ENCODE data around the gene ZNF366.

DNA sequence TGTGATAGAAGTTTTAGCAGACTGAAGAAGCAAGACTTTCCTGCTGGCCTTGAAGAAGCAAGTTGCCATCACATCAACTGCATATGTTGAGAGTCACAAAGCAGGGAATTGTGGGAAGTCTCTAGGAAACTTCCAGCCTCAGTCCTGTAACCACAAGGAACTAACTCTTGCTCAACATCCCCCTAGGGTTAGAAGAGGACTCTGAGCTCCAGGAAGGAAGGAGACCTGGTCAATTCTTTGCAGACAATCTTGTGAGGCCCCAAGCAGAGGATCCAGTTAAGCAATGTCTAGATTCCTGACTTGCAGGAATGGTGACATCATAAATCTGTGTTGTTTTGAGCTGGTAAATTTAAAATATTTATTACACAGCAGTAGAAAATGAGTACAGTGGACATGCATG is 18.6 kb upstream of the ZNF366 start:
- TF ChIP-seq, protein P1, sequence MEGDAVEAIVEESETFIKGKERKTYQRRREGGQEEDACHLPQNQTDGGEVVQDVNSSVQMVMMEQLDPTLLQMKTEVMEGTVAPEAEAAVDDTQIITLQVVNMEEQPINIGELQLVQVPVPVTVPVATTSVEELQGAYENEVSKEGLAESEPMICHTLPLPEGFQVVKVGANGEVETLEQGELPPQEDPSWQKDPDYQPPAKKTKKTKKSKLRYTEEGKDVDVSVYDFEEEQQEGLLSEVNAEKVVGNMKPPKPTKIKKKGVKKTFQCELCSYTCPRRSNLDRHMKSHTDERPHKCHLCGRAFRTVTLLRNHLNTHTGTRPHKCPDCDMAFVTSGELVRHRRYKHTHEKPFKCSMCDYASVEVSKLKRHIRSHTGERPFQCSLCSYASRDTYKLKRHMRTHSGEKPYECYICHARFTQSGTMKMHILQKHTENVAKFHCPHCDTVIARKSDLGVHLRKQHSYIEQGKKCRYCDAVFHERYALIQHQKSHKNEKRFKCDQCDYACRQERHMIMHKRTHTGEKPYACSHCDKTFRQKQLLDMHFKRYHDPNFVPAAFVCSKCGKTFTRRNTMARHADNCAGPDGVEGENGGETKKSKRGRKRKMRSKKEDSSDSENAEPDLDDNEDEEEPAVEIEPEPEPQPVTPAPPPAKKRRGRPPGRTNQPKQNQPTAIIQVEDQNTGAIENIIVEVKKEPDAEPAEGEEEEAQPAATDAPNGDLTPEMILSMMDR (IDR thresholded peaks at IDR 0.05): no peak
- no peak for TF ChIP-seq POLR2A (IDR thresholded peaks at IDR 0.05)

Data from suprapubic skin (tissue), 3 donors.